Measurements from ENCODE around the gene SERPINB5. TPM values are rescaled to one million over a fixed set of nuclear protein-coding genes. Genes with fewer than 3 reads are reported as not detected.

SERPINB5 gene
- total and polyA plus RNA-seq, 3 donors from 2014 or later, result 1.7 to 15.6 (median 8.1) TPM

DNA sequence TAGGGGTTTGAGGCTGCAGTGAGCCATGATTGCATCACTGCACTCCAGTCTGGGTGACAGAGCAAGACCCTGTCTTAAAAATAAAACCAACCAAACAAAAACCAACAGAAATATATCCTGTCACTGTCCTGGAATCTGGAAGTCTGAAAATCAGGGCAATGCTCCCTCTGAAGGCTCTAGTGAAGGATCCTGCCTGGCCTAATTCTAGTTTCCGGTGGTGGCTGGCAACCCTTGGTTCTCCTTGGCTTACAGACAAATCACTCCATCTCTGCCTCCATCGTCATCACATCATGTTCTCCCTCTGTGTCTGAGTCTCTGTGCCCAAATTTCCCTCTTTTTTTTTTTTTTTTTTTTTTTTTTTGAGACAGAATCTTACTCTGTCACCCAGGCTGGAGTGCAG, 38.6 kb upstream of the SERPINB5 start:
- Histone ChIP-seq H3K36me3 (ENCODE audit: low read depth, missing control alignments) (no peaks in the 10 kb centered on the region), H3K4me3 (no peak overlapping the region), H3K27me3 (no peaks in the 10 kb centered on the region), H3K4me1 (peaks cover 12% of the 10 kb centered on the region), H3K27ac (no peak overlapping the region), H3K9me3 (no peaks in the 10 kb centered on the region)
- WGBS, 2 donors, result 54 to 84% methylated on average over 2 of the region's 2 CpGs
- intact Hi-C loops (cut with DNase I; ENCODE audit: low total_unique reads), result no loop called here
- DNase-seq, result no peak
- TF ChIP-seq POLR2A (IDR thresholded peaks at IDR 0.05), result no peak
- TF ChIP-seq, protein P1, sequence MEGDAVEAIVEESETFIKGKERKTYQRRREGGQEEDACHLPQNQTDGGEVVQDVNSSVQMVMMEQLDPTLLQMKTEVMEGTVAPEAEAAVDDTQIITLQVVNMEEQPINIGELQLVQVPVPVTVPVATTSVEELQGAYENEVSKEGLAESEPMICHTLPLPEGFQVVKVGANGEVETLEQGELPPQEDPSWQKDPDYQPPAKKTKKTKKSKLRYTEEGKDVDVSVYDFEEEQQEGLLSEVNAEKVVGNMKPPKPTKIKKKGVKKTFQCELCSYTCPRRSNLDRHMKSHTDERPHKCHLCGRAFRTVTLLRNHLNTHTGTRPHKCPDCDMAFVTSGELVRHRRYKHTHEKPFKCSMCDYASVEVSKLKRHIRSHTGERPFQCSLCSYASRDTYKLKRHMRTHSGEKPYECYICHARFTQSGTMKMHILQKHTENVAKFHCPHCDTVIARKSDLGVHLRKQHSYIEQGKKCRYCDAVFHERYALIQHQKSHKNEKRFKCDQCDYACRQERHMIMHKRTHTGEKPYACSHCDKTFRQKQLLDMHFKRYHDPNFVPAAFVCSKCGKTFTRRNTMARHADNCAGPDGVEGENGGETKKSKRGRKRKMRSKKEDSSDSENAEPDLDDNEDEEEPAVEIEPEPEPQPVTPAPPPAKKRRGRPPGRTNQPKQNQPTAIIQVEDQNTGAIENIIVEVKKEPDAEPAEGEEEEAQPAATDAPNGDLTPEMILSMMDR (IDR thresholded peaks at IDR 0.05), result no peak

DNA sequence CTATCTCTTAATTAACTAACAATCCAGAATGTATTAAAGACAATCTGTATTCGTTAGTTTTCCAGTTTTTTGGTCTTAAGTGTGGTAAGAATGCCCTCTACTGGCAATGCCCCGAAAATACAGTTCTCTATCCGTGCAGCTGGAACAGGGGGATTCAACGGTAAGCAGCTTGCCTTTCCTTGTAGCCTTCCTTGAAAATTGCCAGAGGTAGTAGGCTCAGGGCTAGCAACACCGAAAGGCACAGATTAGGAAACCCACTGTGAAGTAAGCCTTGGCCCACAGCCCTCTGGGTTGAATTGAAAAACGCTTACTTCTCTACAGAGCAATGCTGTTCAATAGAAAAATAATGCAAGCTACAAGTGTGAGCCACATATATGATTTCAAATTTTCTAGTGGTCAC, 37.4 kb upstream of the SERPINB5 start:
- intact Hi-C loops (cut with DNase I; ENCODE audit: low total_unique reads), result no loop called here
- no peaks in the 10 kb centered on the region for H3K36me3 ChIP-seq (ENCODE audit: low read depth, missing control alignments)
- TF ChIP-seq, protein P1 (IDR thresholded peaks at IDR 0.05), result peak; percentile 74 to 78 (median 75)
- TF ChIP-seq POLR2A (IDR thresholded peaks at IDR 0.05), result no peak
- no peaks in the 10 kb centered on the region for H3K9me3 ChIP-seq
- WGBS, 2 donors, result 10 to 17% methylated on average over 6 of the region's 6 CpGs
- H3K27me3 ChIP-seq, result no peaks in the 10 kb centered on the region
- H3K27ac ChIP-seq, result no peak overlapping the region
- no peak overlapping the region for H3K4me3 ChIP-seq
- DNase-seq, result peak; percentile 80
- H3K4me1 ChIP-seq, result peaks cover 12% of the 10 kb centered on the region

GRCh38 chr18:63440219-63440618, 36.5 kb upstream of the SERPINB5 start:
- Histone ChIP-seq H3K4me3 (no peak overlapping the region), H3K27me3 (no peaks in the 10 kb centered on the region), H3K27ac (peak overlapping the region in 1 of 2 donors; percentile 17), H3K36me3 (ENCODE audit: low read depth, missing control alignments) (no peaks in the 10 kb centered on the region), H3K4me1 (peaks cover 12% of the 10 kb centered on the region), H3K9me3 (no peaks in the 10 kb centered on the region)
- no peak for TF ChIP-seq POLR2A (IDR thresholded peaks at IDR 0.05)
- DNase-seq, result peak; percentile 73
- 14 to 23% methylated on average over 1 of the region's 1 CpG for WGBS, 2 donors
- intact Hi-C loops (cut with DNase I; ENCODE audit: low total_unique reads), result loop anchor here (5.0 kb wide), 1 partner anchor 423 kb away; no protein-coding TSS in a partner anchor

GRCh38 chr18:63440881-63441280, 35.9 kb upstream of the SERPINB5 start:
- Histone ChIP-seq H3K4me1 (peaks cover 12% of the 10 kb centered on the region), H3K27ac (peak overlapping the region in 1 of 2 donors; percentile 17), H3K9me3 (no peaks in the 10 kb centered on the region), H3K27me3 (no peaks in the 10 kb centered on the region), H3K4me3 (no peak overlapping the region), H3K36me3 (ENCODE audit: low read depth, missing control alignments) (no peaks in the 10 kb centered on the region)
- TF ChIP-seq, protein P1 (IDR thresholded peaks at IDR 0.05), result no peak
- no peak for TF ChIP-seq POLR2A (IDR thresholded peaks at IDR 0.05)
- DNase-seq, result no peak
- 72 to 77% methylated on average over 5 of the region's 5 CpGs for WGBS, 2 donors
- intact Hi-C loops (cut with DNase I; ENCODE audit: low total_unique reads), result loop anchor here (5.0 kb wide), 1 partner anchor 424 kb away; no protein-coding TSS in a partner anchor

- no peaks in the 10 kb centered on the region for H3K9me3 ChIP-seq
- H3K27ac ChIP-seq, result no peak overlapping the region
- H3K36me3 ChIP-seq (ENCODE audit: low read depth, missing control alignments), result no peaks in the 10 kb centered on the region
- H3K27me3 ChIP-seq, result no peaks in the 10 kb centered on the region
- intact Hi-C loops (cut with DNase I; ENCODE audit: low total_unique reads), result loop anchor here (5.0 kb wide), 1 partner anchor 427 kb away; no protein-coding TSS in a partner anchor
- no peak for DNase-seq
- no peak overlapping the region for H3K4me3 ChIP-seq
- no peak for TF ChIP-seq POLR2A (IDR thresholded peaks at IDR 0.05)
- TF ChIP-seq, protein P1 (IDR thresholded peaks at IDR 0.05), result no peak
- 93 to 96% methylated on average over 6 of the region's 6 CpGs for WGBS, 2 donors
- H3K4me1 ChIP-seq, result peaks cover 12% of the 10 kb centered on the region
Measured at GRCh38 chr18:63443829-63444228, 32.9 kb upstream of the SERPINB5 start.

Data from testis (tissue), 3 donors.